Measurements from ENCODE around the gene TMEM130. TPM values are rescaled to one million over a fixed set of nuclear protein-coding genes. Genes with fewer than 3 reads are reported as not detected.

Gene TMEM130
- total and polyA plus RNA-seq, 9 of the 15 experiments (the other 6 are each of a cell fraction or from before 2014, with no cell fraction given): 0.07 TPM; not detected in 8

DNA sequence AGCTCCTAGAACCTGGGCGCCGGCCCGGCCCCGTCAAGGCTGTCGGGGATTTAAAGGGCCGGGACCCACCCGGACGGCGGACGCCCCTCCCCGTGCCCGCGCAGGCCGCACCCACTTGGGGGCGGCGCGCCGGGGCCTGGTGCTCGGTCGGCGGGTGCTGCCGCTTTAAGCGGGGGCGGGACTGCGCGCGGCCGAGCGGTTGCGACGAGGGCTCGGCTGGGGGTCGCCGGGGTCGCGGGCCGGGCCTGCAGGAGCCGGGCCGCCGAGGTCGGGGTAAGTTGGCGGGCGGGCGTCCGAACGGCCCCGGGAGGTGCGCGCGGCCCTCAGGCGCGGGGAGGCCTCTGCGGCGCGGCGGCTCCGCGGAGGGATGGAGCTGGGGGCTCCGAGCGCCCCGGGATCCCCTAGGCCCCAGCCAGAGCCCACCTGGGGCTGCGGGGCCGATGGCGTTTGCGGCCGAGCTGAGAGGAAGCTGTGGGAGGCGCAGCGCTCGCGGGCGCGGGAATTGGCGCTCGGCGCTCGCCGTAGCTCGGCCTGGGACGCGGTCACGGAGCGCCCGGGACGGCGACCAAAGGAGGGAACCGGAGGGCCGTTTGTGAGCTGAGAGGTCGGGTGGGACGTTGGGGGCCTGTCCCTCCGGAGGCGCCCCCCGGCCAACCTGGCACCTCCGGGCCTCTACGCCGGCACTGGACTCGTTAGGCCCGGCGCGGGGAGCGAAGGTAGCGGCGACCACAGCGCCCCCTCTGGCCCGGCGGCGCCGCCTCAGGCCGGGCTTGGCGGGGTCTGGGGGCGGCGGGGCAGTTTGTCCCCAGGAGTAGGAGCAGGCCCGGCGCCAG is 8.8 kb upstream of the TMEM130 start, which contains the start of gene TRRAP (continued):
- TF ChIP-seq ZNF239 (CRISPR knock-in tag; IDR thresholded peaks at IDR 0.05) (no peak), SRSF1 (IDR thresholded peaks at IDR 0.05; ENCODE audit: low read depth, low read length) (0 out of 2 replicates have a peak, but pooled peaks have one; percentile 45), ZNF354B (CRISPR knock-in tag; IDR thresholded peaks at IDR 0.05) (no peak), HOMEZ (CRISPR knock-in tag; IDR thresholded peaks at IDR 0.05) (no peak), KDM1A (IDR thresholded peaks at IDR 0.05) (no peak), ZNF232 (CRISPR knock-in tag; IDR thresholded peaks at IDR 0.05) (no peak; the same call in 1 of the 2 replicates), HNRNPUL1 (IDR thresholded peaks at IDR 0.05; ENCODE audit: low read length) (no peak), STAT6 (CRISPR knock-in tag; IDR thresholded peaks at IDR 0.05) (peak; percentile 81; the same call in 1 of the 2 replicates), TSHZ1 (CRISPR knock-in tag; IDR thresholded peaks at IDR 0.05) (no peak), PPARD (CRISPR knock-in tag; IDR thresholded peaks at IDR 0.05) (no peak), SETDB1 (IDR thresholded peaks at IDR 0.05; ENCODE audit: low read length) (no peak), ZKSCAN1 (IDR thresholded peaks at IDR 0.05; ENCODE audit: low read depth, low read length) (0 out of 2 replicates have a peak, but pooled peaks have one; percentile 21), MCM3 (IDR thresholded peaks at IDR 0.05) (no peak), HIVEP1 (CRISPR knock-in tag; IDR thresholded peaks at IDR 0.05) (no peak)
- TF ChIP-seq, protein P1, sequence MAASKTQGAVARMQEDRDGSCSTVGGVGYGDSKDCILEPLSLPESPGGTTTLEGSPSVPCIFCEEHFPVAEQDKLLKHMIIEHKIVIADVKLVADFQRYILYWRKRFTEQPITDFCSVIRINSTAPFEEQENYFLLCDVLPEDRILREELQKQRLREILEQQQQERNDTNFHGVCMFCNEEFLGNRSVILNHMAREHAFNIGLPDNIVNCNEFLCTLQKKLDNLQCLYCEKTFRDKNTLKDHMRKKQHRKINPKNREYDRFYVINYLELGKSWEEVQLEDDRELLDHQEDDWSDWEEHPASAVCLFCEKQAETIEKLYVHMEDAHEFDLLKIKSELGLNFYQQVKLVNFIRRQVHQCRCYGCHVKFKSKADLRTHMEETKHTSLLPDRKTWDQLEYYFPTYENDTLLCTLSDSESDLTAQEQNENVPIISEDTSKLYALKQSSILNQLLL (CRISPR knock-in tag; IDR thresholded peaks at IDR 0.05; ENCODE audit: borderline replicate concordance): no peak
- TF ChIP-seq, protein P2, sequence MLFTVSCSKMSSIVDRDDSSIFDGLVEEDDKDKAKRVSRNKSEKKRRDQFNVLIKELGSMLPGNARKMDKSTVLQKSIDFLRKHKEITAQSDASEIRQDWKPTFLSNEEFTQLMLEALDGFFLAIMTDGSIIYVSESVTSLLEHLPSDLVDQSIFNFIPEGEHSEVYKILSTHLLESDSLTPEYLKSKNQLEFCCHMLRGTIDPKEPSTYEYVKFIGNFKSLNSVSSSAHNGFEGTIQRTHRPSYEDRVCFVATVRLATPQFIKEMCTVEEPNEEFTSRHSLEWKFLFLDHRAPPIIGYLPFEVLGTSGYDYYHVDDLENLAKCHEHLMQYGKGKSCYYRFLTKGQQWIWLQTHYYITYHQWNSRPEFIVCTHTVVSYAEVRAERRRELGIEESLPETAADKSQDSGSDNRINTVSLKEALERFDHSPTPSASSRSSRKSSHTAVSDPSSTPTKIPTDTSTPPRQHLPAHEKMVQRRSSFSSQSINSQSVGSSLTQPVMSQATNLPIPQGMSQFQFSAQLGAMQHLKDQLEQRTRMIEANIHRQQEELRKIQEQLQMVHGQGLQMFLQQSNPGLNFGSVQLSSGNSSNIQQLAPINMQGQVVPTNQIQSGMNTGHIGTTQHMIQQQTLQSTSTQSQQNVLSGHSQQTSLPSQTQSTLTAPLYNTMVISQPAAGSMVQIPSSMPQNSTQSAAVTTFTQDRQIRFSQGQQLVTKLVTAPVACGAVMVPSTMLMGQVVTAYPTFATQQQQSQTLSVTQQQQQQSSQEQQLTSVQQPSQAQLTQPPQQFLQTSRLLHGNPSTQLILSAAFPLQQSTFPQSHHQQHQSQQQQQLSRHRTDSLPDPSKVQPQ (CRISPR knock-in tag; IDR thresholded peaks at IDR 0.05; ENCODE audit: borderline replicate concordance): no peak

Data from K562 (cell line).